T47D (cell line): Measurements from ENCODE around the gene ITPK1.
A peak's percentile ranks its signal among the peaks of the same experiment; 100 is the strongest.
"Not testable (repeated sequence)": the region's sequence is repeated elsewhere in the genome, so short reads cannot be mapped to it uniquely, and the experiment has no call there.

Source experiments
- DNase-seq, 2 experiments: peaks; one replicate each; pipeline versions ENCODE4 v3.0.0 to v3.0.0-alpha.2; 2011 to 2012; ENCODE audit warnings: low read depth in 1 of 2, low spot score in 1 of 2
- JUND ChIP-seq: IDR thresholded peaks from 2 replicates; pipeline ENCODE4 v1.6.1; 2012; ENCODE audit warnings: low read depth
- in situ Hi-C: cut with HindIII; loops from 2 replicates; pipeline ENCODE4 v1.10.0; 2016; ENCODE audit warnings: low sequenced_read_pairs, low pct_unique_long_range_greater_than_20kb

ITPK1 gene

GRCh38 chr14:93115821-93116675, at the start of gene ITPK1:
Gene ITPK1 (minus strand): TSS chr14:93115925. CDS start chr14:93115163, 762 bp downstream.
- DNase-seq, result peak in 1 of 2 experiments; percentile 76
- no peak for TF ChIP-seq JUND
- in situ Hi-C loops, result no loop called here

GRCh38 chr14:93163564-93163963, 47.8 kb upstream of the ITPK1 start:
- peak in 1 of 2 experiments; percentile 30 for DNase-seq
- TF ChIP-seq JUND, result no peak
- in situ Hi-C loops, result no loop called here

- in situ Hi-C loops, result no loop called here
- DNase-seq, result no peak
- no peak for TF ChIP-seq JUND
Observed at GRCh38 chr14:93161411-93161940, 45.8 kb upstream of the ITPK1 start.

- peak; percentile 70 to 75 for DNase-seq
- in situ Hi-C loops, result no loop called here
- TF ChIP-seq JUND, result no peak
Observed at GRCh38 chr14:93160353-93160801, 44.7 kb upstream of the ITPK1 start.

GRCh38 chr14:93159625-93160352, 44.1 kb upstream of the ITPK1 start:
- DNase-seq, in situ Hi-C loops: not testable (repeated sequence)

- in situ Hi-C loops, DNase-seq: not testable (repeated sequence)
Observed at GRCh38 chr14:93158349-93158748, 42.6 kb upstream of the ITPK1 start.

GRCh38 chr14:93156693-93157369, 41.1 kb upstream of the ITPK1 start:
- in situ Hi-C loops, result no loop called here
- no peak for DNase-seq
- no peak for TF ChIP-seq JUND

GRCh38 chr14:93155667-93156066, 39.9 kb upstream of the ITPK1 start:
- in situ Hi-C loops, result no loop called here
- no peak for TF ChIP-seq JUND
- DNase-seq, result no peak

GRCh38 chr14:93153121-93153520, 37.4 kb upstream of the ITPK1 start:
- no peak for TF ChIP-seq JUND
- in situ Hi-C loops, result no loop called here
- DNase-seq, result no peak

- in situ Hi-C loops, result no loop called here
- no peak for TF ChIP-seq JUND
- peak in 1 of 2 experiments; percentile 74 for DNase-seq
Observed at GRCh38 chr14:93150227-93151208, 34.8 kb upstream of the ITPK1 start.

- in situ Hi-C loops, result no loop called here
- DNase-seq, result no peak
Observed at GRCh38 chr14:93148979-93149378, 33.3 kb upstream of the ITPK1 start.

More at GRCh38 chr14:93148979-93149378, 33.3 kb upstream of the ITPK1 start:
- TF ChIP-seq JUND, result no peak
